Measurements from ENCODE around the gene TRPV4.
"Not testable (repeated sequence)": the region's sequence is repeated elsewhere in the genome, so short reads cannot be mapped to it uniquely, and the experiment has no call there.

TRPV4 gene

GRCh38 chr12:109861689-109862314 lies 28.6 kb upstream of the TRPV4 start:
- no peak for FAIRE-seq
- no peak for DNase-seq (ENCODE audit: insufficient read length, low spot score)

GRCh38 chr12:109860977-109861376 lies 27.8 kb upstream of the TRPV4 start:
- FAIRE-seq, result no peak

GRCh38 chr12:109858764-109859163 lies 25.6 kb upstream of the TRPV4 start:
- FAIRE-seq, result no peak

More at GRCh38 chr12:109860977-109861376, 27.8 kb upstream of the TRPV4 start:
- no peak for DNase-seq (ENCODE audit: insufficient read length, low spot score)

GRCh38 chr12:109857715-109858114 lies 24.5 kb upstream of the TRPV4 start:
- FAIRE-seq (no peak), DNase-seq (ENCODE audit: insufficient read length, low spot score) (no peak)

More at GRCh38 chr12:109858764-109859163, 25.6 kb upstream of the TRPV4 start:
- DNase-seq (ENCODE audit: insufficient read length, low spot score), result no peak

GRCh38 chr12:109855377-109855776 lies 22.2 kb upstream of the TRPV4 start:
- FAIRE-seq, result no peak

GRCh38 chr12:109850518-109850917 lies 17.3 kb upstream of the TRPV4 start:
- FAIRE-seq; DNase-seq (ENCODE audit: insufficient read length, low spot score): not testable (repeated sequence)

More at GRCh38 chr12:109855377-109855776, 22.2 kb upstream of the TRPV4 start:
- no peak for DNase-seq (ENCODE audit: insufficient read length, low spot score)

- FAIRE-seq (no peak), DNase-seq (ENCODE audit: insufficient read length, low spot score) (no peak)
Measured at GRCh38 chr12:109847142-109847735, 14.0 kb upstream of the TRPV4 start.

GRCh38 chr12:109845824-109846205 lies 12.6 kb upstream of the TRPV4 start:
- no peak for DNase-seq (ENCODE audit: insufficient read length, low spot score)

GRCh38 chr12:109844983-109845823 lies 12.0 kb upstream of the TRPV4 start:
- FAIRE-seq (peak; percentile 59), DNase-seq (ENCODE audit: insufficient read length, low spot score) (peak; percentile 94)

More at GRCh38 chr12:109845824-109846205, 12.6 kb upstream of the TRPV4 start:
- FAIRE-seq, result no peak

- FAIRE-seq, result no peak
Measured at GRCh38 chr12:109844091-109844490, 10.9 kb upstream of the TRPV4 start.

DNA sequence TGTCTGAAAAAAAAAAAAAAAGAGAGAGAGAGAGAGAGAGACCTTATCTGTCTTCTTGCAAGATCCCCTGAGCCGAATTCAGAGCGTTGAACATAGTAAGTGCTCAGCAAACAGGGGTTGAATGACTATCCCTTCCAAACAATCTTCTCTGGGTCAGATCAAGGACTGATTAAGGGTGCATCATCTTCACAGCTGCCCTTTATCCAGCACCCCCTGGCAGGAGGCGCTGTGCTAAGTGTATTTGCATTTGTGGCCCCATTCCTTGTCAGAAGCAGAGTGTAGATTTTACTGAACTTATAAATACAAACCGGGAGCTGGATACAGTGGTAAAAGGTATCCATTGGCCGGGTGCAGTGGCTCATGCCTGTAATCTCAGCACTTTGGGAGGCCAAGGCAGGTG lies 8.8 kb upstream of the TRPV4 start:
- no peak for DNase-seq (ENCODE audit: insufficient read length, low spot score)
- FAIRE-seq, result no peak

More at GRCh38 chr12:109844091-109844490, 10.9 kb upstream of the TRPV4 start:
- DNase-seq (ENCODE audit: insufficient read length, low spot score), result no peak

- no peak for DNase-seq (ENCODE audit: insufficient read length, low spot score)
- FAIRE-seq, result no peak
Measured at GRCh38 chr12:109841356-109841755, 8.2 kb upstream of the TRPV4 start.

DNA sequence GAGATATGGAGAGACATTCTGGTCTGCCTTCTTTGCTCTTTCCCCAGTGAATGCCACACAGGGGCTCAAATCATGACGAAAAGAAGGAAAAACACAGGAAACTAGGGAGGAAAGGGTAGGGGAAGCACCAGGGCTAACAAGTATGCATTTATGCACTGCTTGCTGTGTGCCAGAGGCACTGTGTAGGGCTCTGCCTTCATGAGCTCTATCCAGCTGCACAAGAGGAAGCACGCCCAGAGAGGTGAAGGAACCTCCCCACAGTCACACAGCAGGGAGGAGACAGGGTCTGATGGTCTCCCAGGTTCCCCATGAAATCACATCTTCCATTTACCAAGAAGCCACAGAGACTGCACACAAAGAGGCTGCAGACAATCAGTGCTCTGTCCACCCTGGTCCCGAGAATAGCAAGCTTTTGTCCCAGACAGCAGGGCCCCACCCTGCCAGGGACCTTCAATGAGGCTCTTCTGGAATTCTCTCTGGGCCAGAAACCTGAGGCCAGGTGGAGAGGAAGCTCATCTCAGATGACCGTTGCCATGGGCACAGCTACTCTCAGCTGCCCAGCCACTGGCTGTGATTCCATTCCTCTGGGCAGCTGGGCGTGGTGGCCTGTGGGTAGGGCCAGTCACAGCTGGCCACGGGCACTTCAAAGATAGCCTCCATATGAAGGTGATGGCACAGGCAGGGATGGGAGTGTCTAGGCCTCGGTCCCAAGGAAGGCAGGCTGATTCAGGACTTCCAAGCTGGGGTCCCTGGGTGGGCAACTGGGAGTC lies 7.3 kb upstream of the TRPV4 start:
- FAIRE-seq, result no peak
- no peak for DNase-seq (ENCODE audit: insufficient read length, low spot score)

DNA sequence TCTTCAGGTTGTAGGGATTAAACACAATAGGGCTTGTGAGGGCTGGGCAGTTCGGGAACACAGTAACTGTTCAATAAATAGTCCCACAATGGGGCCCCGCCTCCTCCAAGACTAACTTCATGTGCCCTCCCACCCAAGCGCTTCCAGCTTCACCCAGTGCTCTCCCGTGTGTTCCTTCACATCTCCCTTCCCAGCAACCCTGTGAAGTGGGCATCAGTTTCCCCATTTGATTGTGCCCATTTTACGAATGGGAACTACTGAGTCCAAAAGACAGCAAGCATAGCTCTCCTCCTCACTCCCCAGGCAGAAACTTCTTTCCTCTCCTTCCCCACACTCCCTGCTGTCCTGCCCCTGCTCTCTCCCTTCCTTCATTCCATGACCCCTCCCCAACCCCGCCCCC lies 6.2 kb upstream of the TRPV4 start:
- no peak for FAIRE-seq
- DNase-seq (ENCODE audit: insufficient read length, low spot score), result no peak

GRCh38 chr12:109836916-109837315 lies 3.7 kb upstream of the TRPV4 start:
- DNase-seq (ENCODE audit: insufficient read length, low spot score), result no peak
- no peak for FAIRE-seq

GRCh38 chr12:109835827-109836226 lies 2.6 kb upstream of the TRPV4 start:
- no peak for FAIRE-seq
- DNase-seq (ENCODE audit: insufficient read length, low spot score), result no peak

DNA sequence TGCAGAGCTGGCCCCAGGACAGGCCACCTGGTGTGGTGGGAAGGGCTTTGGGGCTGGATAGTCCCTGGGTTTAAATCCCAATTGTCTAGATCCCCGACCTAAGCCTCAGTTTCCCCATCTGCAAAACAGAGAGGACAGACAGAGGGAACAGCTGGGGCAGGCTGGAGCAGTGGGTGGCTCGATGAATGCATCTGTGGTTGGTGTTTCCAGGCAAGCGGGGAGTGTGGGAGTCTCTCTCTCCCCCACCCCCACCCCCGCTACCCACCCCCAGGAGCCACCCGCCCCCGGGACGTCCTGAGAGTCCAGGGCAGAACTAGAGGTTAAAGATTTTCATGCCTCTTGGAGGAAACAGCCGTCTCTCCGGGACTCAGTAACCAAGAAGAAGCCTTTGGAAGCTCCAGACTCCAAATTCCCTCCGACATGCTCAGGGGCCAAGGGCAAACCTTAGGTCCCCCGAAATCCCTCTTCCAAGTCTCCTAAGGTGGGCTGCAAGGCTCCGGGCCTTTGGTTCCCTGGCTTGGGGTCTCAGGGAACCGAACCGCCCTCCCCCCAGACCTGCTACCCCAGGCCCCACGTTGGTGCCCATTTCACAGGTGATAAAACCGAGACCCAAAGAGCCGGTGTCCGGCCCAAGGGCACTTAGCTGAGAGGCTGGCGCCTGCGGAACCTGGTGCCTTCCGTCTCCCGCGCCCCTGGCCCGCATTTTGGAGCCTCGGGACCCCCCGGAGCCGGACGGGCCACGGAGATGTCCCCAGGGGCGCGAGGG lies 474 bp downstream of the TRPV4 start:
- DNase-seq (ENCODE audit: insufficient read length, low spot score) (no peak), FAIRE-seq (no peak)

- no peak for DNase-seq (ENCODE audit: insufficient read length, low spot score)
- no peak for FAIRE-seq
Measured at GRCh38 chr12:109831929-109832328, 1.3 kb downstream of the TRPV4 start.

- FAIRE-seq (no peak), DNase-seq (ENCODE audit: insufficient read length, low spot score) (no peak)
Measured at GRCh38 chr12:109831365-109831764, 1.8 kb downstream of the TRPV4 start.

DNA sequence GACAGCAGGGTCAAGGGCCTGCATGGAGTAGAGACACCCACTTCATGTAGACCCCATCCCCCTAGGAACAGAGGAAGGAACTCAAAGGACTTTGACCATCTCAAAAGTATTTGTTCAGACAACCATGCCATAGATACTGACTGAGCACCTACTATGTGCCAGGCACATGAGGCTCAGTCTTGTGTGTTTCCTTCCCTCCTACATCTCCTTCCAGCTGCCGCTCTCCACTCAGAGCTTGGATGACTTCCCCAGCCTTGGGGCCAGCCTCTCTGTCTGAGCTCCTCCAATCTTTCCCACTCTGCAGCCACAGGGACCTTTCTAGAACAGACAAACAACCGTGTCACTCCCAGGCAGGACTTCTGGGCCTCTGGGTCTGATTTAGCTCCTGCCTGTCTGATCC lies 2.5 kb downstream of the TRPV4 start:
- no peak for DNase-seq (ENCODE audit: insufficient read length, low spot score)
- FAIRE-seq, result no peak
